NCI-H2107 (cell line): ENCODE data around the gene GNRH2.
"Not testable (repeated sequence)": the region's sequence is repeated elsewhere in the genome, so short reads cannot be mapped to it uniquely, and the experiment has no call there.

Experiments used
- DNase-seq: peaks from one replicate; lab custom pipeline; 2025; lab: John Stamatoyannopoulos, UW

The GNRH2 gene

GRCh38 chr20:3073251-3073643 lies 29.8 kb downstream of the GNRH2 start:
- DNase-seq = not testable (repeated sequence)

- DNase-seq = no peak
Observed at GRCh38 chr20:3074812-3075211, 31.4 kb downstream of the GNRH2 start.

- DNase-seq = not testable (repeated sequence)
Observed at GRCh38 chr20:3075315-3075714, 31.9 kb downstream of the GNRH2 start.

GRCh38 chr20:3077618-3078134 lies 34.3 kb downstream of the GNRH2 start:
- DNase-seq = no peak

GRCh38 chr20:3080939-3081388 lies 37.5 kb downstream of the GNRH2 start:
- DNase-seq = no peak

- DNase-seq = no peak
Observed at GRCh38 chr20:3081641-3082040, 38.2 kb downstream of the GNRH2 start.

GRCh38 chr20:3082306-3082951 lies 39.0 kb downstream of the GNRH2 start:
- no peak for DNase-seq

GRCh38 chr20:3082955-3083952 lies 39.8 kb downstream of the GNRH2 start:
- DNase-seq = no peak

GRCh38 chr20:3084283-3084985 lies 41.0 kb downstream of the GNRH2 start, which contains the start of gene AVP:
Gene AVP (minus strand): TSS chr20:3084724. CDS start chr20:3084674, 50 bp downstream.
- no peak for DNase-seq

- DNase-seq = no peak
Observed at GRCh38 chr20:3084986-3085360, 41.6 kb downstream of the GNRH2 start.

GRCh38 chr20:3085571-3086072 lies 42.2 kb downstream of the GNRH2 start:
- DNase-seq = no peak

GRCh38 chr20:3088031-3088430 lies 44.6 kb downstream of the GNRH2 start:
- no peak for DNase-seq

- no peak for DNase-seq
Observed at GRCh38 chr20:3090565-3090964, 47.1 kb downstream of the GNRH2 start.

- no peak for DNase-seq
Observed at GRCh38 chr20:3092611-3093379, 49.4 kb downstream of the GNRH2 start.

- DNase-seq = no peak
Observed at GRCh38 chr20:3093861-3094361, 50.5 kb downstream of the GNRH2 start.

- DNase-seq = no peak
Observed at GRCh38 chr20:3094848-3095629, 51.6 kb downstream of the GNRH2 start.
